GM23338 (cell line): ENCODE measurements around the gene KIAA0753. TPM values are rescaled to one million over a fixed set of nuclear protein-coding genes. Genes with fewer than 3 reads are reported as not detected.

Experiments
- ATAC-seq: fragments of 200-7000 bp; cut with Tn5 transposase; 3 replicates; pipeline ENCODE4 v1.9.1; 2020
- DNase-seq: peaks from one replicate; pipeline ENCODE4 v3.0.0-alpha.2; 2015; ENCODE audit warnings: low spot score
- H2AFZ ChIP-seq: fragments of 200-600 bp; sonication (generic); 2 replicates; pipeline ENCODE4 v1.8.0; 2016; ENCODE audit warnings: antibody characterized with exemption, mild to moderate bottlenecking, moderate library complexity
- H3F3A ChIP-seq: fragments of 200-600 bp; sonication (generic); replicated peaks from 2 replicates; pipeline ENCODE4 v1.8.0; 2017; ENCODE audit warnings: antibody characterized with exemption, mixed run types, low read depth
- H3K27ac ChIP-seq: fragments of 200-600 bp; sonication (generic); 2 replicates; pipeline ENCODE4 v1.6.1; 2016; ENCODE audit warnings: low read depth
- H3K27me3 ChIP-seq: fragments of 200-600 bp; sonication (generic); 2 replicates; pipeline ENCODE4 v1.8.0; 2016; ENCODE audit warnings: mild to moderate bottlenecking, mixed run types, moderate library complexity; ENCODE audit not compliant: insufficient read depth
- H3K36me3 ChIP-seq: fragments of 200-600 bp; sonication (generic); 2 replicates; pipeline ENCODE4 v1.8.0; 2016; ENCODE audit warnings: mild to moderate bottlenecking; ENCODE audit not compliant: insufficient read depth
- H3K4me1 ChIP-seq: fragments of 200-600 bp; sonication (generic); 2 replicates; pipeline ENCODE4 v1.8.0; 2016; ENCODE audit warnings: mild to moderate bottlenecking, moderate library complexity; ENCODE audit not compliant: insufficient read depth
- H3K4me2 ChIP-seq: fragments of 200-600 bp; sonication (generic); 2 replicates; pipeline ENCODE4 v1.7.1; 2017; ENCODE audit warnings: mixed run types
- H3K4me3 ChIP-seq: fragments of 200-600 bp; sonication (generic); 2 replicates; pipeline ENCODE4 v1.6.1; 2016; ENCODE audit warnings: mixed run types
- H3K79me2 ChIP-seq: fragments of 200-600 bp; sonication (generic); replicated peaks from 2 replicates; pipeline ENCODE4 v1.8.0; 2017; ENCODE audit warnings: mild to moderate bottlenecking; ENCODE audit not compliant: insufficient read depth
- H3K9me2 ChIP-seq: fragments of 200-600 bp; sonication (generic); 2 replicates; pipeline ENCODE4 v1.8.0; 2017; ENCODE audit not compliant: insufficient read depth
- H4K20me1 ChIP-seq: fragments of 200-600 bp; sonication (generic); replicated peaks from 2 replicates; pipeline ENCODE4 v1.8.0; 2017; ENCODE audit warnings: mild to moderate bottlenecking; ENCODE audit not compliant: insufficient read depth
- H3K27ac Mint-ChIP-seq: 2 replicates; pipeline ENCODE4 v1.8.0; 2020; ENCODE audit warnings: inconsistent platforms, mild to moderate bottlenecking, moderate library complexity, mixed read lengths
- H3K27me3 Mint-ChIP-seq: 3 replicates; pipeline ENCODE4 v1.8.0; 2022; ENCODE audit warnings: low read depth, mild to moderate bottlenecking, moderate library complexity, mixed read lengths, inconsistent platforms; ENCODE audit not compliant: insufficient read depth, poor library complexity
- H3K36me3 Mint-ChIP-seq: 3 replicates; pipeline ENCODE4 v1.8.0; 2021; ENCODE audit warnings: low read depth, mild to moderate bottlenecking, inconsistent platforms, moderate library complexity, mixed read lengths
- H3K4me1 Mint-ChIP-seq: 3 replicates; pipeline ENCODE4 v1.8.0; 2020; ENCODE audit warnings: mild to moderate bottlenecking, inconsistent platforms, mixed read lengths
- H3K4me3 Mint-ChIP-seq: 3 replicates; pipeline ENCODE4 v1.8.0; 2021; ENCODE audit warnings: moderate library complexity, mild to moderate bottlenecking, inconsistent platforms, mixed read lengths
- H3K9me3 Mint-ChIP-seq: 3 replicates; pipeline ENCODE4 v1.8.0; 2020; ENCODE audit warnings: moderate library complexity, mild to moderate bottlenecking, inconsistent platforms, mixed read lengths
- CREB1 ChIP-seq: fragments of 250-450 bp; sonication (Bioruptor Pico); IDR thresholded peaks from 2 replicates; pipeline ENCODE4 v1.5.0; 2020; ENCODE audit warnings: low read depth, mild to moderate bottlenecking, moderate library complexity
- CTCF ChIP-seq, 2 experiments: fragments of 200-600 bp in 1 of 2; sonication (generic) in 1 of 2; conservative IDR thresholded peaks; 2 replicates each; pipeline versions ENCODE4 v1.5.1 to v1.6.1; 2016 to 2017; ENCODE audit warnings: antibody characterized with exemption in 2 of 2, low read depth in 2 of 2, mild to moderate bottlenecking in 2 of 2, moderate library complexity in 1 of 2
- POLR2AphosphoS5 ChIP-seq: IDR thresholded peaks from 2 replicates; pipeline ENCODE4 v1.6.1; 2016; ENCODE audit warnings: antibody characterized with exemption, low read depth
- REST ChIP-seq: IDR thresholded peaks from one replicate; pipeline ENCODE4 v1.6.1; 2018; ENCODE audit warnings: antibody characterized with exemption; ENCODE audit not compliant: unreplicated experiment
- STAT1 ChIP-seq: IDR thresholded peaks from one replicate; pipeline ENCODE4 v1.6.1; 2016; ENCODE audit warnings: antibody characterized with exemption; ENCODE audit not compliant: unreplicated experiment
- ZNF114 ChIP-seq: fragments of 250-450 bp; sonication (Bioruptor Pico); IDR thresholded peaks from 2 replicates; pipeline ENCODE4 v1.5.0; 2020; ENCODE audit warnings: mild to moderate bottlenecking, moderate library complexity
- ZNF331 ChIP-seq: fragments of 250-450 bp; sonication (Bioruptor Pico); IDR thresholded peaks from 2 replicates; pipeline ENCODE4 v1.5.0; 2020; ENCODE audit warnings: low read depth, mild to moderate bottlenecking, moderate library complexity
- polyA plus RNA-seq: library from polyadenylated mRNA; unstranded; fragments of >200 nt; fragmentation: Nextera tagmentation; extraction: Ambion mirVana; gene quantifications from 2 replicates; pipeline ENCODE4 v1.2.1, GENCODE V29; 2016
- total RNA-seq: library from RNA; depleted of rRNA; stranded (reverse); fragments of >200 nt; shearing (Covaris generic); gene quantifications from 2 replicates; pipeline ENCODE4 v1.2.3, GENCODE V29; 2014
- TF ChIP-seq, protein P1 (sequence below): fragments of 250-450 bp; sonication (Bioruptor Pico); IDR thresholded peaks from 2 replicates; pipeline ENCODE4 v1.5.0; 2020; ENCODE audit warnings: mild to moderate bottlenecking, moderate library complexity
- TF ChIP-seq, protein P2 (sequence below): IDR thresholded peaks from 2 replicates; pipeline ENCODE4 v1.6.1; 2016; ENCODE audit warnings: antibody characterized with exemption

Gene KIAA0753
- total and polyA plus RNA-seq, 2 experiments from 2014 or later = 6.0 to 27.8 TPM

- Mint-ChIP-seq H3K4me3 (no peak overlapping the region), H3K9me3 (no peaks in the 10 kb centered on the region), H3K27me3 (peaks cover 33% of the 10 kb centered on the region), H3K36me3 (no peaks in the 10 kb centered on the region), H3K4me1 (peaks cover 3% of the 10 kb centered on the region; the same call in 1 of the 3 replicates), H3K27ac (no peak overlapping the region)
- Histone ChIP-seq H3K36me3 (no peaks in the 10 kb centered on the region), H3K27ac (no peak overlapping the region), H3F3A (no peaks in the 10 kb centered on the region), H3K4me2 (no peak overlapping the region), H3K4me3 (no peak overlapping the region), H3K27me3 (peaks cover 22% of the 10 kb centered on the region), H4K20me1 (no peaks in the 10 kb centered on the region), H3K79me2 (no peaks in the 10 kb centered on the region), H3K4me1 (no peaks in the 10 kb centered on the region), H2AFZ (no peak overlapping the region), H3K9me2 (no peaks in the 10 kb centered on the region)
- no peak for ATAC-seq
- DNase-seq = no peak
- TF ChIP-seq, protein P1, sequence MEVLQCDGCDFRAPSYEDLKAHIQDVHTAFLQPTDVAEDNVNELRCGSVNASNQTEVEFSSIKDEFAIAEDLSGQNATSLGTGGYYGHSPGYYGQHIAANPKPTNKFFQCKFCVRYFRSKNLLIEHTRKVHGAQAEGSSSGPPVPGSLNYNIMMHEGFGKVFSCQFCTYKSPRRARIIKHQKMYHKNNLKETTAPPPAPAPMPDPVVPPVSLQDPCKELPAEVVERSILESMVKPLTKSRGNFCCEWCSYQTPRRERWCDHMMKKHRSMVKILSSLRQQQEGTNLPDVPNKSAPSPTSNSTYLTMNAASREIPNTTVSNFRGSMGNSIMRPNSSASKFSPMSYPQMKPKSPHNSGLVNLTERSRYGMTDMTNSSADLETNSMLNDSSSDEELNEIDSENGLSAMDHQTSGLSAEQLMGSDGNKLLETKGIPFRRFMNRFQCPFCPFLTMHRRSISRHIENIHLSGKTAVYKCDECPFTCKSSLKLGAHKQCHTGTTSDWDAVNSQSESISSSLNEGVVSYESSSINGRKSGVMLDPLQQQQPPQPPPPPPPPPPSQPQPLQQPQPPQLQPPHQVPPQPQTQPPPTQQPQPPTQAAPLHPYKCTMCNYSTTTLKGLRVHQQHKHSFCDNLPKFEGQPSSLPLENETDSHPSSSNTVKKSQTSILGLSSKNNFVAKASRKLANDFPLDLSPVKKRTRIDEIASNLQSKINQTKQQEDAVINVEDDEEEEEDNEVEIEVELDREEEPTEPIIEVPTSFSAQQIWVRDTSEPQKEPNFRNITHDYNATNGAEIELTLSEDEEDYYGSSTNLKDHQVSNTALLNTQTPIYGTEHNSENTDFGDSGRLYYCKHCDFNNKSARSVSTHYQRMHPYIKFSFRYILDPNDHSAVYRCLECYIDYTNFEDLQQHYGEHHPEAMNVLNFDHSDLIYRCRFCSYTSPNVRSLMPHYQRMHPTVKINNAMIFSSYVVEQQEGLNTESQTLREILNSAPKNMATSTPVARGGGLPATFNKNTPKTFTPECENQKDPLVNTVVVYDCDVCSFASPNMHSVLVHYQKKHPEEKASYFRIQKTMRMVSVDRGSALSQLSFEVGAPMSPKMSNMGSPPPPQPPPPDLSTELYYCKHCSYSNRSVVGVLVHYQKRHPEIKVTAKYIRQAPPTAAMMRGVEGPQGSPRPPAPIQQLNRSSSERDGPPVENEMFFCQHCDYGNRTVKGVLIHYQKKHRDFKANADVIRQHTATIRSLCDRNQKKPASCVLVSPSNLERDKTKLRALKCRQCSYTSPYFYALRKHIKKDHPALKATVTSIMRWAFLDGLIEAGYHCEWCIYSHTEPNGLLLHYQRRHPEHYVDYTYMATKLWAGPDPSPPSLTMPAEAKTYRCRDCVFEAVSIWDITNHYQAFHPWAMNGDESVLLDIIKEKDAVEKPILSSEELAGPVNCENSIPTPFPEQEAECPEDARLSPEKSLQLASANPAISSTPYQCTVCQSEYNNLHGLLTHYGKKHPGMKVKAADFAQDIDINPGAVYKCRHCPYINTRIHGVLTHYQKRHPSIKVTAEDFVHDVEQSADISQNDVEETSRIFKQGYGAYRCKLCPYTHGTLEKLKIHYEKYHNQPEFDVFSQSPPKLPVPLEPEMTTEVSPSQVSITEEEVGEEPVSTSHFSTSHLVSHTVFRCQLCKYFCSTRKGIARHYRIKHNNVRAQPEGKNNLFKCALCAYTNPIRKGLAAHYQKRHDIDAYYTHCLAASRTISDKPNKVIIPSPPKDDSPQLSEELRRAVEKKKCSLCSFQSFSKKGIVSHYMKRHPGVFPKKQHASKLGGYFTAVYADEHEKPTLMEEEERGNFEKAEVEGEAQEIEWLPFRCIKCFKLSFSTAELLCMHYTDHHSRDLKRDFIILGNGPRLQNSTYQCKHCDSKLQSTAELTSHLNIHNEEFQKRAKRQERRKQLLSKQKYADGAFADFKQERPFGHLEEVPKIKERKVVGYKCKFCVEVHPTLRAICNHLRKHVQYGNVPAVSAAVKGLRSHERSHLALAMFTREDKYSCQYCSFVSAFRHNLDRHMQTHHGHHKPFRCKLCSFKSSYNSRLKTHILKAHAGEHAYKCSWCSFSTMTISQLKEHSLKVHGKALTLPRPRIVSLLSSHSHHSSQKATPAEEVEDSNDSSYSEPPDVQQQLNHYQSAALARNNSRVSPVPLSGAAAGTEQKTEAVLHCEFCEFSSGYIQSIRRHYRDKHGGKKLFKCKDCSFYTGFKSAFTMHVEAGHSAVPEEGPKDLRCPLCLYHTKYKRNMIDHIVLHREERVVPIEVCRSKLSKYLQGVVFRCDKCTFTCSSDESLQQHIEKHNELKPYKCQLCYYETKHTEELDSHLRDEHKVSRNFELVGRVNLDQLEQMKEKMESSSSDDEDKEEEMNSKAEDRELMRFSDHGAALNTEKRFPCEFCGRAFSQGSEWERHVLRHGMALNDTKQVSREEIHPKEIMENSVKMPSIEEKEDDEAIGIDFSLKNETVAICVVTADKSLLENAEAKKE (CRISPR knock-in tag) = no peak
- TF ChIP-seq ZNF114 (no peak), STAT1 (no peak), POLR2AphosphoS5 (no peak), REST (no peak), CTCF (conservative IDR thresholded peaks at IDR 0.05; ENCODE audit: low read depth in 2 of 2) (no peak), ZNF331 (CRISPR knock-in tag) (no peak), CREB1 (CRISPR knock-in tag) (no peak)
- TF ChIP-seq, protein P2, sequence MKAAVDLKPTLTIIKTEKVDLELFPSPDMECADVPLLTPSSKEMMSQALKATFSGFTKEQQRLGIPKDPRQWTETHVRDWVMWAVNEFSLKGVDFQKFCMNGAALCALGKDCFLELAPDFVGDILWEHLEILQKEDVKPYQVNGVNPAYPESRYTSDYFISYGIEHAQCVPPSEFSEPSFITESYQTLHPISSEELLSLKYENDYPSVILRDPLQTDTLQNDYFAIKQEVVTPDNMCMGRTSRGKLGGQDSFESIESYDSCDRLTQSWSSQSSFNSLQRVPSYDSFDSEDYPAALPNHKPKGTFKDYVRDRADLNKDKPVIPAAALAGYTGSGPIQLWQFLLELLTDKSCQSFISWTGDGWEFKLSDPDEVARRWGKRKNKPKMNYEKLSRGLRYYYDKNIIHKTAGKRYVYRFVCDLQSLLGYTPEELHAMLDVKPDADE = no peak
Observed at GRCh38 chr17:6561446-6561845, 79.1 kb downstream of the KIAA0753 start.
